BLaER1 (cell line): ENCODE results near the gene KMT2E.
"Not testable (repeated sequence)": the region's sequence is repeated elsewhere in the genome, so short reads cannot be mapped to it uniquely, and the experiment has no call there.

Experiments used
- H3K27ac ChIP-seq: shearing (Covaris generic); formaldehyde crosslinking; 2 replicates; pipeline ENCODE4 v1.8.1; 2022
- H3K27me3 ChIP-seq: shearing (Covaris generic); formaldehyde crosslinking; 2 replicates; pipeline ENCODE4 v1.8.1; 2022
- H3K36me3 ChIP-seq: shearing (Covaris generic); formaldehyde crosslinking; 2 replicates; pipeline ENCODE4 v1.8.1; 2022
- H3K4me1 ChIP-seq: shearing (Covaris generic); formaldehyde crosslinking; 2 replicates; pipeline ENCODE4 v1.8.1; 2022
- H3K4me2 ChIP-seq: shearing (Covaris generic); formaldehyde crosslinking; 2 replicates; pipeline ENCODE4 v1.8.1; 2022
- H3K4me3 ChIP-seq: shearing (Covaris generic); formaldehyde crosslinking; 2 replicates; pipeline ENCODE4 v1.8.1; 2022
- H3K9ac ChIP-seq: shearing (Covaris generic); formaldehyde crosslinking; 2 replicates; pipeline ENCODE4 v1.8.1; 2022
- H3K9me3 ChIP-seq: shearing (Covaris generic); formaldehyde crosslinking; 2 replicates; pipeline ENCODE4 v1.8.1; 2022
- H4K20me1 ChIP-seq: shearing (Covaris generic); formaldehyde crosslinking; 2 replicates; pipeline ENCODE4 v1.8.1; 2022
- Cebpa-rat ChIP-seq: shearing (Covaris generic); IDR thresholded peaks from 2 replicates; pipeline ENCODE4 v1.8.1; 2022

The KMT2E gene

GRCh38 chr7:105021967-105022366, 8.0 kb downstream of the KMT2E start:
- Histone ChIP-seq H3K27me3 (no peaks in the 10 kb centered on the region), H3K4me1 (peaks cover 86% of the 10 kb centered on the region), H3K4me3 (no peak overlapping the region), H3K9me3 (no peaks in the 10 kb centered on the region), H3K36me3 (peaks cover 11% of the 10 kb centered on the region; the same call in 1 of the 2 replicates), H4K20me1 (peaks cover 100% of the 10 kb centered on the region), H3K27ac (no peak overlapping the region), H3K4me2 (peak overlapping the region; percentile 11; the same call in 1 of the 2 replicates), H3K9ac (no peak overlapping the region)
- no peak for TF ChIP-seq Cebpa-rat

DNA sequence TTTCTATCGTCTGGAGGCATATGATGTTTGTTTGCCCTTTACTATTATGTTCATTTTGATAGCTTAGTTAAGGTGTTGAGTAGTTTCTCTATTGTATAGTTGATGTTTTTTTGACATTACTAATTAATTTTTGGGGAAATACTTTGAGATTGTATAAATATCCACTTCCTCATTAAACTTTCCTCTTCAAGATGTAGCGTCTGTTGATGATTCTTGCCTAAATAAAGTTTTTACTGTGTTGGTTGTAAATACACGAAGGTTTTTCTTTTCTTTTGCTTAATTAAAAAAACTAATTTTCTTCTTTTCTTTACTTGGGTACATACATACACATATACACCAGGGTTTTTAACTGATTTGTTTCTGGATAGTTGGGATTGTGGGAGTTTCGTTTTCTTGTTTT, 8.5 kb downstream of the KMT2E start:
- H3K4me2 ChIP-seq: peak overlapping the region; percentile 11; the same call in 1 of the 2 replicates

GRCh38 chr7:105024734-105025133, 10.7 kb downstream of the KMT2E start:
- TF ChIP-seq Cebpa-rat: no peak
- Histone ChIP-seq H3K9ac (no peak overlapping the region), H4K20me1 (peaks cover 100% of the 10 kb centered on the region), H3K27me3 (no peaks in the 10 kb centered on the region), H3K27ac (no peak overlapping the region), H3K4me1 (peaks cover 65% of the 10 kb centered on the region), H3K4me3 (no peak overlapping the region), H3K9me3 (no peaks in the 10 kb centered on the region), H3K4me2 (peak overlapping the region; percentile 33), H3K36me3 (peaks cover 25% of the 10 kb centered on the region)

More for the DNA sequence above, 8.5 kb downstream of the KMT2E start:
- no peak for TF ChIP-seq Cebpa-rat
- no peak overlapping the region for H3K27ac ChIP-seq
- H3K4me1 ChIP-seq: peaks cover 86% of the 10 kb centered on the region
- no peak overlapping the region for H3K9ac ChIP-seq
- peaks cover 16% of the 10 kb centered on the region; the same call in 1 of the 2 replicates for H3K36me3 ChIP-seq
- no peak overlapping the region for H3K4me3 ChIP-seq
- H3K27me3 ChIP-seq: no peaks in the 10 kb centered on the region
- peaks cover 100% of the 10 kb centered on the region for H4K20me1 ChIP-seq
- no peaks in the 10 kb centered on the region for H3K9me3 ChIP-seq

DNA sequence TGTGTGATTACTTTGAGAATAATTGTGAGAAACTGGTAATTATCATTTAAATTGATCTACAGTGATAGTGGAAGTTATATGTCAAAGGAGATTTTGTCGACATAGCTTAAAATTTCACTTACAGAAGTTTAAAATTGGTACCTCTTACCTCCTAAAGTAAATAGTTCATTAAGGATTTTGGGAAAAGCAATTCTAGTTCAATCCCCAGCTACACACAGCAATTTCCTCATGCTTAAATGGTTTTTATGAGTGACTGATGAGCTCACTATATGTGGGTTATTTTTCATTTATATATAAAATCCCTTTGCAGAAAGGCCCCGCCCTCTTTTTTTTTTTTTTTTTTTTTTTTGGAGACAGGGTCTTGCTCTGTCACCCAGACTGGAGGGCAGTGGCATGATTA, 12.7 kb downstream of the KMT2E start:
- H3K4me2 ChIP-seq: peak overlapping the region; percentile 6; the same call in 1 of the 2 replicates
- H3K9ac ChIP-seq: no peak overlapping the region
- H3K27me3 ChIP-seq: no peaks in the 10 kb centered on the region
- peaks cover 25% of the 10 kb centered on the region for H3K36me3 ChIP-seq
- no peak overlapping the region for H3K27ac ChIP-seq
- peaks cover 100% of the 10 kb centered on the region for H4K20me1 ChIP-seq
- H3K4me3 ChIP-seq: no peak overlapping the region
- no peaks in the 10 kb centered on the region for H3K9me3 ChIP-seq
- peaks cover 45% of the 10 kb centered on the region for H3K4me1 ChIP-seq
- TF ChIP-seq Cebpa-rat: no peak

DNA sequence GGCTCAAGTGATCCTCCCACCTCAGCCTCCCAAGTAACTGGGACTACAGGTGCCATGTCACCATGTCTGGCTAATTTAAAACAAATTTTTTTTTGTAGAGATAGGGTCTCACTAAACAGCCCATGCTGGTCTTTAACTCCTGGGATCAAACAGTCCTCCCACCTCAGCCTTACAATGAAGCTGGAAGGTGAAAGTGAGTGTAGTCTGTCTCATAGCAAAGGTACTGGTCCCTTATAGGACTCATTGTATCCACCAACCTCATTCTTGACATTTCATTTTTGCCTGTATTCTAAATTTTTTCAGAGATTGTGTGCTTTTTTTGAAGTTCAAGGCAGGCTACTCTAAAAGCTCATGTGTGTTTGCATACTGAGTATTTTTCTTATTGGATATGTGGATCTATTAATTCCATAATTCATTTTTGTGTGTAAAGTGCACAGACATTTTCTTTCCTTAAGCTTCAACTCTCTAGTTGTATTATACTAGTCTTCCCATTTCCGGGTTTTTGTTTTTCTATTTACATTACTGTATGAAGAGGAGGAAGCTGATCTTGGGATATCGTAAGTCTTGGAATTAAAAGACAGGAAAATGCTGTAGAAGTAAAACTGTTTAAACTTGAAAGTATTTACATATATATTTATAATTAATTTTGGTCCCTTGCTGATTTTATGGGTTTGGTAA, 13.3 kb downstream of the KMT2E start:
- peak overlapping the region; percentile 6; the same call in 1 of the 2 replicates for H3K4me2 ChIP-seq
- peaks cover 39% of the 10 kb centered on the region for H3K4me1 ChIP-seq
- no peaks in the 10 kb centered on the region for H3K27me3 ChIP-seq
- H3K9ac ChIP-seq: no peak overlapping the region
- H4K20me1 ChIP-seq: peaks cover 100% of the 10 kb centered on the region
- H3K36me3 ChIP-seq: peaks cover 31% of the 10 kb centered on the region
- H3K9me3 ChIP-seq: no peaks in the 10 kb centered on the region
- H3K27ac ChIP-seq: no peak overlapping the region
- no peak overlapping the region for H3K4me3 ChIP-seq
- TF ChIP-seq Cebpa-rat: no peak

DNA sequence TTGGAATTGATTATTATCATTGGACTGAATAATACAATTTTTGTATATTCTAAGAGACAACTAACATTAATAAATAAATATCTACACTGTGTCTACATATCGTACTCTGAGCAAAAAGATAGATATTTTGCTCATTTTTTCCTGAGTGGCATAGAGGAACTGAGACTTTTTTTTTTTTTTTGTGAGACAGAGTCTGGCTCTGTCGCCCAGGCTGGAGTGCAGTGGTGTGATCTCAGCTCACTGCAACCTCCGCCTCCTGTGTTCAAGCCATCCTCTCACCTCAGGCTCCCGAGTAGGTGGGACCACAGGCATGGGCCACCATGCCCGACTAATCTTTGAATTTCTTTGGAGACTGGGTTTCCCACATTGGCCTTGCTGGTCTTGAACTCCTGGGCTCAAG, 14.0 kb downstream of the KMT2E start:
- Histone ChIP-seq H3K9ac (no peak overlapping the region), H3K4me1 (peaks cover 32% of the 10 kb centered on the region), H3K4me2 (peak overlapping the region; percentile 29; the same call in 1 of the 2 replicates)

GRCh38 chr7:105028941-105029340, 14.9 kb downstream of the KMT2E start:
- Histone ChIP-seq H3K4me1 (peaks cover 34% of the 10 kb centered on the region), H3K36me3 (peaks cover 46% of the 10 kb centered on the region), H4K20me1 (peaks cover 100% of the 10 kb centered on the region)
- H3K9ac ChIP-seq, H3K4me2 ChIP-seq, H3K9me3 ChIP-seq, H3K4me3 ChIP-seq, H3K27ac ChIP-seq, H3K27me3 ChIP-seq: not testable (repeated sequence)

More for the DNA sequence above, 14.0 kb downstream of the KMT2E start:
- Histone ChIP-seq H3K4me3 (no peak overlapping the region), H3K36me3 (peaks cover 38% of the 10 kb centered on the region), H3K27me3 (no peaks in the 10 kb centered on the region), H3K9me3 (no peaks in the 10 kb centered on the region), H4K20me1 (peaks cover 100% of the 10 kb centered on the region), H3K27ac (no peak overlapping the region)
- no peak for TF ChIP-seq Cebpa-rat

DNA sequence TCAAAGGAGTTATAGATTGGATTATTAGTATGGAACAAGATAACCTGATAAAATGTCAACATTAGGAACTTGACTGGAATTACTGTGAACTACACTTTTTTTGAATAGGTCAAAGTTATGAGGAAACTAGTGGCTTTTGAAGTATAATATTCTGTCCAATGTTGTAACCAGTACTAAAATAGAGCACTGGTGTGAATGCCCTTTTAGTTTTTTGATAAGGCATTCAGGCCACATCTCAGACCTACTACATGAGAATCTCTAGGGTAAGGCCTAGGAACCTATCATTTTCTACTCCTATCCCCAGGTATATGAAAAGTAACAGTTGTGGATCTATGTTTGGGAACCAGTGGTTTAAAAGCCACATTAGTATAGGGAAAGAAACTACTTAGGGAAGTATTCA, 16.4 kb downstream of the KMT2E start:
- Histone ChIP-seq H3K9ac (no peak overlapping the region), H4K20me1 (peaks cover 100% of the 10 kb centered on the region), H3K4me3 (no peak overlapping the region), H3K36me3 (peaks cover 46% of the 10 kb centered on the region), H3K4me2 (no peak overlapping the region), H3K27me3 (no peaks in the 10 kb centered on the region), H3K27ac (no peak overlapping the region), H3K4me1 (peaks cover 24% of the 10 kb centered on the region), H3K9me3 (no peaks in the 10 kb centered on the region)
- no peak for TF ChIP-seq Cebpa-rat

DNA sequence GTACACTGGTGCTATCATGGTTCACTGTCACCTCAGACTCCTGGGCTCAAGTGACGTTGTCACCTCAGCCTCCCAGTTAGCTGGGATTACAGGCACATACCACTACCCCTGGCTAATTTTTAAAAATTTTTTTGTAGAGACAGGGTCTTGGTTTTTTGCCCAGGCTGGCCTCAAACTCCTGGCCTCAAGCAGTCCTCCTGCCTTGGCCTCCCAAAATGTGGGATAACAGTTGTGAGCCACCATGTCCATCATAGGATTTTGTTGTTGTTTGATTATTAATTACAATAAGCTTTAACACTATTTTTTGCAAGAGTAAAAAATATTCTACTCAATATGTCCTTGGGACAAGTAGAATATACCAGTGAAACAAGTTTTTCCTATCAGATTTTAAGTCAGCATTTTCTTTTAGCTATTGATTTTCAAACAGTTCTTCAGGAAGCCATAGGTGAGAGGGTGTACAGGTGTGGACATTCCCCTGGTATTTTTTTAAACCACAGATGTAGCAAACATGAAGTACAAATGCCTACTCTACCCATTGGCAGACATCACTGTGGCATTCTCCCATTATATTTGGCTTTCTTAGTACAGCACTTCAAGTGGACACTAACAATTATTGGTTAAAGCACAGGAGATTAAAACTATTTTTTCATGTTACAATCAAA, 18.7 kb downstream of the KMT2E start:
- no peak overlapping the region for H3K4me3 ChIP-seq
- H3K9me3 ChIP-seq: no peaks in the 10 kb centered on the region
- H4K20me1 ChIP-seq: peaks cover 100% of the 10 kb centered on the region
- H3K9ac ChIP-seq: no peak overlapping the region
- peaks cover 23% of the 10 kb centered on the region for H3K4me1 ChIP-seq
- TF ChIP-seq Cebpa-rat: no peak
- no peak overlapping the region for H3K4me2 ChIP-seq
- peaks cover 47% of the 10 kb centered on the region for H3K36me3 ChIP-seq
- no peak overlapping the region for H3K27ac ChIP-seq
- H3K27me3 ChIP-seq: no peaks in the 10 kb centered on the region

GRCh38 chr7:105035349-105035748, 21.3 kb downstream of the KMT2E start:
- TF ChIP-seq Cebpa-rat: no peak
- peak overlapping the region; percentile 0; the same call in 1 of the 2 replicates for H3K4me2 ChIP-seq

More at GRCh38 chr7:105035349-105035748, 21.3 kb downstream of the KMT2E start:
- H3K27ac ChIP-seq: no peak overlapping the region
- H3K27me3 ChIP-seq: no peaks in the 10 kb centered on the region
- H3K36me3 ChIP-seq: peaks cover 51% of the 10 kb centered on the region
- H3K9ac ChIP-seq: no peak overlapping the region
- H3K4me3 ChIP-seq: no peak overlapping the region
- peaks cover 23% of the 10 kb centered on the region for H3K4me1 ChIP-seq
- peaks cover 100% of the 10 kb centered on the region for H4K20me1 ChIP-seq
- H3K9me3 ChIP-seq: no peaks in the 10 kb centered on the region
